Muscle layer of colon (tissue), 2 donors: ENCODE data around the gene AMOTL1.

Experiments
- H3K27ac ChIP-seq: one replicate; pipeline ENCODE4 v1.7.0; 2013; ENCODE audit warnings: low read depth, mild to moderate bottlenecking, low read length, moderate library complexity
- H3K27me3 ChIP-seq, 2 donors: one replicate each; pipeline ENCODE4 v1.7.0; 2013; ENCODE audit warnings: low read length in 2 of 2, mild to moderate bottlenecking in 2 of 2; ENCODE audit not compliant: insufficient read depth in 2 of 2, control insufficient read depth in 1 of 2
- H3K36me3 ChIP-seq: one replicate; pipeline ENCODE4 v1.7.0; 2013; ENCODE audit warnings: mild to moderate bottlenecking, low read length; ENCODE audit not compliant: insufficient read depth
- H3K4me1 ChIP-seq: one replicate; pipeline ENCODE4 v1.7.0; 2013; ENCODE audit warnings: mild to moderate bottlenecking, low read length; ENCODE audit not compliant: insufficient read depth
- H3K4me3 ChIP-seq, 2 donors: one replicate each; pipeline ENCODE4 v1.7.0; 2013; ENCODE audit warnings: low read length in 2 of 2, low read depth in 1 of 2, mild to moderate bottlenecking in 1 of 2, moderate library complexity in 1 of 2
- H3K9ac ChIP-seq: one replicate; pipeline ENCODE4 v1.7.0; 2013; ENCODE audit warnings: low read length
- H3K9me3 ChIP-seq: one replicate; pipeline ENCODE4 v1.7.0; 2013; ENCODE audit warnings: mild to moderate bottlenecking, low read length
- donor health status: abdominal sarcoma.
- donor health status: Adenocarcinoma of cecum.

The AMOTL1 gene

DNA sequence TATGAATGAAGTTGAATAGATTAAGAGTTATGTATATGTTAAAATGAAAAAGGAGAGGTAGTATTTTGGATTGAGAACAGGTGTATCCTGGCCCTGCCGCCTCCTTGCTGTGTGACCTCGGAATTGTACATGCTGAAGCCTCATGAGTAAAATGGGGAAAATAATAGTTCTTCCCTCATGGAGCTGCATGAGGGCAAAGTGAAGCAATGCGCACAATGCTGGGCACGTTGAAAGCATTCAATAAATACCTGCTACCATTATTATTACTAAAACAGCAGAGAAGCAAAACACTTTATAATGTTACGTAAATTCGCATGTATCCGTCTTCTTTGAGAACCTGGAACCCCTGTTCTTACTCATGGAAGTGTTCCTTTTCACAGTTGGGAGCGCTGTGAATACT is 5.7 kb downstream of the AMOTL1 start:
- H3K4me3 ChIP-seq = no peak overlapping the region
- no peaks in the 10 kb centered on the region for H3K27me3 ChIP-seq
- H3K4me1 ChIP-seq = peaks cover 84% of the 10 kb centered on the region
- no peaks in the 10 kb centered on the region for H3K36me3 ChIP-seq
- no peak overlapping the region for H3K9ac ChIP-seq
- H3K27ac ChIP-seq = no peak overlapping the region
- H3K9me3 ChIP-seq = no peaks in the 10 kb centered on the region

DNA sequence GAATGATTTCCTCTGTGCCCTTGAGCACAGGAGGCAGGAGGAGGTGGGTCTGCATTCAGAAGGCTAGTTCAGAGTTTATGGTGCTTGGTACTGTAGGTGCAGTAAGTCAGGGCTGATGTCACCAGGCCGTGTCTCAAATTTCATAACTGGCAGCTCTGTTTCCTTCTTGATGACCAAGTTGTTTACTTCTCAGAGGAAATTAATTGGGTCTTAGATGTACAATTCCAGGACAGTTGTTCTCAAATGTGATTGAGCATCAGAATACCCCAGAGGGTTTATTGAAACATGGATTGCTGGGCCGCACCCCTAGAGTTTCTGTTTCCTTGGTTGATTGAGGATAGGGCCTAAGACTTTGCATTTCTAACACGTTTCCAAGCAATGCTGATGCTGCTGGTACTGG is 6.2 kb downstream of the AMOTL1 start:
- Histone ChIP-seq H3K9me3 (no peaks in the 10 kb centered on the region), H3K4me1 (peaks cover 84% of the 10 kb centered on the region), H3K4me3 (no peak overlapping the region), H3K36me3 (no peaks in the 10 kb centered on the region), H3K27me3 (no peaks in the 10 kb centered on the region), H3K9ac (no peak overlapping the region), H3K27ac (no peak overlapping the region)

DNA sequence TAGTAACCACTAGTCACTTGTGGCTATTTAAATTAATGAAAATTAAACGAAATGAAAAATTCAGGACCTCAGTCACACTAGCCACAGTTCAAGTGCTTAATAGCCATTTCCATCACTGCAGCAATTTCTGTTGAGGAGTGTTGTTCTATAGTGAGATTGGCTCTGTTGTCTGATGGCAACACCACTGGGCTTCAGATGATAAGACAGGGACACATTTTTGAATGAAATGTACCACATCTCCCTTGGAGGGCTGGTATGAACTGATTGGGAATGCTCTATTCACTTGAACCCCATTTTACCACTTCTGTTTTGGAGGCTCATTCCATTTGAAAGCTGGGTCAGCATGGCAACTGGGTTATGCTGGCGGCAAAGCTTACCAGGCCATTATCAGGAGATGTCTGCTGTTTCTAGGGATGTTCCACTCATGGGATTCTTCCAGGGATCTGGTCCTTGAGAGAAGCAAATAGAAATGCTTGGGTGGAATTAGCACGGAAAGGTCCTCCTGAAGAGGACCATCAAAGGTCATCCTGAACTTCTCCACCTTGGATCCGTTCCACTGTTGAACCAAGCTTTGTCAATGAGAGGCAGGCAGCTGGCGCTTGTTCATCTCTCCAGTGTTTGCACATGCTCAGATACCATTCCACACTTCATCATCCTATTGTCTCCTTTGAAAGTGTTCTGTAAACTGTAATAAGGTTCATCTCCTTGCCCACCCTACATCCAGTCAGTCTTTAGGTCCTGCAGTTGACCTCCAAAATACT is 7.6 kb downstream of the AMOTL1 start:
- Histone ChIP-seq H3K9ac (no peak overlapping the region), H3K9me3 (no peaks in the 10 kb centered on the region), H3K4me3 (no peak overlapping the region), H3K36me3 (no peaks in the 10 kb centered on the region), H3K4me1 (peaks cover 85% of the 10 kb centered on the region), H3K27me3 (no peaks in the 10 kb centered on the region), H3K27ac (peak overlapping the region; percentile 19)

DNA sequence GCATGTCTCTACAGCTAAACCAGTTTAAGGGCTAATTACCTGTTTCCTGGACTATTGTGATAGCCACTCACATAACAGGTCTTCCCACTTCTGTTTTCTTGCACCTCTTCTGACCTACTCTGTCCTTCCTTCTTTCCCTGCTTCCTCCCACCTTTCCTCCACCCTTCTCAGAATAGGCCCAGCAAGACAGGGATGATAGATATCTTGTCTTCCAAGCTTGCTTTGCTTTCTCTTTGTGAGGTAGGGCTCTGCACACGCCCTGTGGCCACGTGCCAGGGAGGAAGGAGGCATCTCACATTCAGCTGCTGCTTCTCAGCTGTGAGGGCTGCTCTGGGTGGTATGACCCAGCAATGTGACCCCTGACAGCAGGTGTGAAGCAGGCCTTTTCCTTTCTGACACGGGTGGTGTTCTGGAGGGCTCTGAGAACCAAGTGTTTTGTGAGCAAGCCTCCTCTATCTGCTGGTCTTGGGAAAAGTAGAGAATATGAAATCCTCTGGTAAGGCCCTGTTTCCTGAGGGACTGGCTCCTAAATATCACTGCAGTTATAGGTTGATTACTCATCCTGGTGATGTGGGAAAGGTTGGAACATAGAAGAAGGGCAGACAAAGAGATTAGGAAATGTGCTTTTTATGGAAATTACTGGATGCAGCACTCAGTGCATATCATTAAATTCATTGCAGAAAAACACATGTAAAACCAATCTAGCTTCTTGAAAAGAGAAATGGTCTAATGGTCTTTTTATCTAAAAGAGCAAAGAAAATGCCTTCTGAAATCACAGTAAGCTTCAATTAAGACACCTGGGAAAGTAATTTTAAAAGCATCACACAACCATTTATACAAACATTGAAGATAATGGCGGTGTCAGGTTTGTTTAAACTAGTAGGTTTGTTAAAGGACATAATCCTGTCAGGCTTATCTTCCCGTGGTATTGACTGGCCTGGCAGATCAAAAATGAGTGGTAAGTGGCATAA is 8.5 kb downstream of the AMOTL1 start:
- peaks cover 82% of the 10 kb centered on the region for H3K4me1 ChIP-seq
- no peaks in the 10 kb centered on the region for H3K9me3 ChIP-seq
- H3K9ac ChIP-seq = no peak overlapping the region
- no peaks in the 10 kb centered on the region for H3K27me3 ChIP-seq
- H3K4me3 ChIP-seq = peak overlapping the region in 1 of 2 donors; percentile 1
- no peaks in the 10 kb centered on the region for H3K36me3 ChIP-seq
- peak overlapping the region; percentile 19 for H3K27ac ChIP-seq

GRCh38 chr11:94780432-94780831 is 12.3 kb downstream of the AMOTL1 start:
- peak overlapping the region; percentile 59 for H3K27ac ChIP-seq
- H3K4me1 ChIP-seq = peaks cover 77% of the 10 kb centered on the region
- no peak overlapping the region for H3K9ac ChIP-seq
- peak overlapping the region in 1 of 2 donors; percentile 25 for H3K4me3 ChIP-seq
- no peaks in the 10 kb centered on the region for H3K36me3 ChIP-seq
- H3K27me3 ChIP-seq = no peaks in the 10 kb centered on the region
- H3K9me3 ChIP-seq = no peaks in the 10 kb centered on the region

DNA sequence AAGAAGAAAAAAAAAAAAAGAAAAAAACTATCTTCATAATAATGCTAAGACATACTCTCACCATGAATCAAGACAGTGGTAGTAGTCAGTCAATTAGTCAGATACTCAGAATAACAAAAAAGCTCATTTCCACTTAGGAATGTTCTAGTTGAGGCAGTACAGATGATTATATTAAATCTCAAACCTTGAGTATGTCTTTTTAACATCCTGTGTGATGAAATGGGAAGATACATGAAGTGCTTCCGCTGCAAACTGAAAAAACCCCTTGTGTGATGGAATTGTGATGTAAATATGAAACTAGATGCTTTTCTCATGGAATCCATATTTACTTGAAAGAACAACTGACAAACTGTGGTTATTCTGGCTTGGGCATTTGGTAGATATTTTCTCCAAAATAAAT is 13.7 kb downstream of the AMOTL1 start:
- Histone ChIP-seq H3K9me3 (no peaks in the 10 kb centered on the region), H3K27ac (no peak overlapping the region), H3K27me3 (no peaks in the 10 kb centered on the region), H3K9ac (no peak overlapping the region), H3K4me3 (no peak overlapping the region), H3K36me3 (no peaks in the 10 kb centered on the region), H3K4me1 (peaks cover 71% of the 10 kb centered on the region)

- Histone ChIP-seq H3K27ac (no peak overlapping the region), H3K36me3 (no peaks in the 10 kb centered on the region), H3K9me3 (no peaks in the 10 kb centered on the region), H3K9ac (no peak overlapping the region), H3K27me3 (no peaks in the 10 kb centered on the region), H3K4me1 (peaks cover 70% of the 10 kb centered on the region), H3K4me3 (no peak overlapping the region)
Measured at GRCh38 chr11:94782446-94782845, 14.3 kb downstream of the AMOTL1 start.

DNA sequence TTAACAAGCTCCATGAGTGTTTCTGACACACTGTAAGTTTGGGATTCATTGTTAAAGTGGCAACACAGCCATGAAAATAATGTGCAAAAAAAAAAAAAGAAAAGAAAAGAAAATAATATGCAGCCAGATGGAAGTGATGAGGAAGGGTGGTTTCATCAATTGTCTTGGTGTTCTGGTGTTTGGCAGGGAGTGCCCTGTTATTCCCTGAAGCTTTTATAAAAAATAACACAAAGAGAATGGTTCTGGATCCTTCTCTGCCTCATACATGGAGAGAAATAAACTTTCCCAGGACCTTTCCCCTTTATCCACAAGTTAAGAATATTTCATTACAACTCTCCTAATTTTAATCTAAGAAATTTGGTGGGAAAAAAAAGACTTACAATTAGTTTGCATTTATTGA is 16.7 kb downstream of the AMOTL1 start:
- H3K9ac ChIP-seq = no peak overlapping the region
- H3K9me3 ChIP-seq = no peaks in the 10 kb centered on the region
- H3K4me3 ChIP-seq = no peak overlapping the region
- H3K27ac ChIP-seq = no peak overlapping the region
- H3K36me3 ChIP-seq = no peaks in the 10 kb centered on the region
- peaks cover 79% of the 10 kb centered on the region for H3K4me1 ChIP-seq
- H3K27me3 ChIP-seq = no peaks in the 10 kb centered on the region

- Histone ChIP-seq H3K4me3 (no peak overlapping the region), H3K27ac (no peak overlapping the region), H3K27me3 (no peaks in the 10 kb centered on the region), H3K36me3 (no peaks in the 10 kb centered on the region), H3K9me3 (no peaks in the 10 kb centered on the region), H3K4me1 (peaks cover 79% of the 10 kb centered on the region), H3K9ac (no peak overlapping the region)
Measured at GRCh38 chr11:94785509-94785908, 17.4 kb downstream of the AMOTL1 start.

- H3K9ac ChIP-seq = no peak overlapping the region
- H3K27me3 ChIP-seq = no peaks in the 10 kb centered on the region
- H3K4me3 ChIP-seq = no peak overlapping the region
- H3K9me3 ChIP-seq = no peaks in the 10 kb centered on the region
- H3K4me1 ChIP-seq = peaks cover 81% of the 10 kb centered on the region
- H3K27ac ChIP-seq = no peak overlapping the region
- no peaks in the 10 kb centered on the region for H3K36me3 ChIP-seq
Measured at GRCh38 chr11:94786264-94787126, 18.3 kb downstream of the AMOTL1 start.

DNA sequence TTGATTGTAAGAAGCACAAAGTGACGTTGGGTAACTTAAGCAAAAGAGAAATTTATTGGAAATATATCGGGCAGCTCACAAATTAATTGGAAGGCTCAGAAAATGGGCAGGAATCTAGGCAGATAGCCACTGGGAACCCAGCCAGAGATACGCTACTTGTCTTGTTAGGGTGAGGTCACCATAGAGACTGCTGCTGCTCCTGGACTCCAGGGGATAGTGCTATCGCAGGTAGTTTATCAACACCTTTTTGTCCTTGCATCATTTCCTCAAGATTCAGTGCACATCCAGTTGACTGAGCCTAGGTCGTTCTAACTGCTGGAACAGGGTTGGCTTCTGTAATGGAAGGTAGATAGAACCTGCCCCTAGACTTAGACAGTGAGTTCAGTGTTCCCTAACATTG is 19.6 kb downstream of the AMOTL1 start:
- Histone ChIP-seq H3K9ac (no peak overlapping the region), H3K4me1 (peaks cover 81% of the 10 kb centered on the region), H3K4me3 (peak overlapping the region in 1 of 2 donors; percentile 22)

More for the DNA sequence above, 19.6 kb downstream of the AMOTL1 start:
- Histone ChIP-seq H3K27ac (no peak overlapping the region), H3K9me3 (no peaks in the 10 kb centered on the region), H3K36me3 (no peaks in the 10 kb centered on the region), H3K27me3 (no peaks in the 10 kb centered on the region)
